Fibroblast of mammary gland (primary cell): ENCODE data around the gene MRFAP1.

Source experiments
- DNase-seq: peaks from one replicate; pipeline ENCODE4 v3.0.0-alpha.2; 2010; ENCODE audit warnings: low read depth
- H3K4me3 ChIP-seq: 2 replicates; pipeline ENCODE4 v1.5.1; 2011; ENCODE audit warnings: low read depth, mild to moderate bottlenecking, low read length, moderate library complexity; ENCODE audit not compliant: control insufficient read depth
- TF ChIP-seq, protein P1 (sequence below): conservative IDR thresholded peaks from 2 replicates; pipeline ENCODE4 v1.5.1; 2011; ENCODE audit warnings: low read depth, low read length, inconsistent platforms; ENCODE audit not compliant: control insufficient read depth, insufficient read depth

MRFAP1 gene

DNA sequence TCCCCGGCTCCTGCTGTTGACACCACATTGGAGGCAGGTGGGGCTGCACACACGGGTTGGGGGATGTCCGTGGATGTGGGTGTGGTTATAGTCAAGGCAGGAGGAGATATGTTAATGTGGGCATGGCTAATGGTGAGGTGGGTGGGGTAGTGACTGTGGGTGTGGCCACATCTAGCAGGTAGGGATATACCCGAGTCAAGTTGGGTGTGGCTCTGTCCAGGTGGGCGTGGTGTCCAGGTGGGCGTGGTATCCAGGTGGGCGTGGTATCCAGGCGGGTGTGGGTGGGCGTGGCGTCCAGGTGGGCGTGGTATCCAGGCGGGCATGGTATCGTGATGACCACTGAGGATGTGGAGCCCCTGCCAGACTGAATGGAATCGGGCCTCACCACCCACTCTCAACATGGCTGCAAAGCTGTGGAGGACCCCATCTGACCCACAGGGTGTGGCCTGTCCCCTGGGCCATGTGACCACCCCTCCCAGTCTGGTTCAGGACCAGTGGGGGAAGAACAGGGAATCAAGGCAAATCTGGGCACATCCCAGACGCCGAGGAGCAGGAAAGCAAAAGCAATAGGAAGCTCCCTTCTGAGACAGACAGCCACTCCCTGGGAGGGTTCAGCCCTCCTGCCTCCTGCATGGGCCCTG, 44.5 kb upstream of the MRFAP1 start:
- TF ChIP-seq, protein P1, sequence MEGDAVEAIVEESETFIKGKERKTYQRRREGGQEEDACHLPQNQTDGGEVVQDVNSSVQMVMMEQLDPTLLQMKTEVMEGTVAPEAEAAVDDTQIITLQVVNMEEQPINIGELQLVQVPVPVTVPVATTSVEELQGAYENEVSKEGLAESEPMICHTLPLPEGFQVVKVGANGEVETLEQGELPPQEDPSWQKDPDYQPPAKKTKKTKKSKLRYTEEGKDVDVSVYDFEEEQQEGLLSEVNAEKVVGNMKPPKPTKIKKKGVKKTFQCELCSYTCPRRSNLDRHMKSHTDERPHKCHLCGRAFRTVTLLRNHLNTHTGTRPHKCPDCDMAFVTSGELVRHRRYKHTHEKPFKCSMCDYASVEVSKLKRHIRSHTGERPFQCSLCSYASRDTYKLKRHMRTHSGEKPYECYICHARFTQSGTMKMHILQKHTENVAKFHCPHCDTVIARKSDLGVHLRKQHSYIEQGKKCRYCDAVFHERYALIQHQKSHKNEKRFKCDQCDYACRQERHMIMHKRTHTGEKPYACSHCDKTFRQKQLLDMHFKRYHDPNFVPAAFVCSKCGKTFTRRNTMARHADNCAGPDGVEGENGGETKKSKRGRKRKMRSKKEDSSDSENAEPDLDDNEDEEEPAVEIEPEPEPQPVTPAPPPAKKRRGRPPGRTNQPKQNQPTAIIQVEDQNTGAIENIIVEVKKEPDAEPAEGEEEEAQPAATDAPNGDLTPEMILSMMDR, result no peak
- H3K4me3 ChIP-seq, result no peak overlapping the region
- peak; percentile 3 for DNase-seq

DNA sequence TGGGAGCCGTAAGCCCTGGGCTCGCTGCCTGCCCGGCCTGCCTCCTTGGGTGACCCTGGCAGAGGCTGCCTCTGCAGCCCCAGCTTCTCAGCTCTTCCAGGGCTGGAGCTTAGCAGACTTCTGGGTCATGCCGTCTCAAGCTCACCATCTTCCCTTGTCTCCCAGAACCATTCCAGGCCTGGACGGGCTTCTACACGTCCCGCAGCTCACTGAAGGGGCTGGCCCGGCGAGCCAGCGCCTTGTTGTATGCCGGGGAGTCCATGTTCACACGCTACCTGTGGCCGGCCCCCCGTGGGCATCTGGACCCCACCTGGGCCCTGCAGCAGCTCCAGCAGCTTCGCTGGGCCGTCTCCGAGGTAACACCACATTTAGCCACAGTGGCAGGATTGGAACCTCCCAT, 43.5 kb upstream of the MRFAP1 start:
- TF ChIP-seq, protein P1, result no peak
- H3K4me3 ChIP-seq, result no peak overlapping the region

DNA sequence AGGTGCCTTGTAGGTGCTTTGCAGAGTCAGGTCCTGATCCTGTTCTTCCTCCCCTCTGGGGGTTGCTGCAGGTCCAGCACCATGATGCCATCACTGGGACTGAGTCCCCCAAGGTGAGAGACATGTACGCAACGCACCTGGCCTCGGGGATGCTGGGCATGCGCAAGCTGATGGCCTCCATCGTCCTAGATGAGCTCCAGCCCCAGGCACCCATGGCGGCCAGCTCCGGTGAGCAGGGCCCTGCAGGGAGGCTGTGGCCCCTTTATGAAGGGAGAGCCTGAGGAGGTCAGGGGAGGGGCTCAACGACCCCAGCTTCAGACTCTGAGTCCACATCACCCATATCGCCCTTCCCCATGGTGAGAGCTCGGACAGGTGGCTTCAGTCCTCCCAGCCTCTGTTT, 42.4 kb upstream of the MRFAP1 start:
- TF ChIP-seq, protein P1, result no peak
- no peak for DNase-seq
- no peak overlapping the region for H3K4me3 ChIP-seq

More for the DNA sequence above, 43.5 kb upstream of the MRFAP1 start:
- no peak for DNase-seq

DNA sequence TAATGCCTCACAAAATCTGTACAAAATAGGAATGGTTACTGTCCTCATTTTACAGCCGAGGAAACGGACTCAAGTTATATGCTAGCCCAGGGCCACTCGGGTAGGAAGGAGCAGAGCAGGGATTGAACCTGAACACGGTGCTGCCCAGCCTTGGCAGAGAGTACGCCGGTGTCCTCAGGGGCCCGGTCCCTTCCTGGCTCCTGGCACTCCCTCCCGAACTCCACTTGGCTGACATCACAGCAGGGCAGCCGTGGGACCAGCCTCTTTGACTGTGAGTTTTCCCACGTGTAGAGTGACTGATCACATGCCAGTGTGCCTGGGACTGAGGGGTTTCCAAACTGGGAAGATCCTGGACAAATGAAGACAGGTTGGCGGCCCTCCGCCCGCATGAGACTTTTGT, 41.8 kb upstream of the MRFAP1 start:
- no peak for DNase-seq
- no peak overlapping the region for H3K4me3 ChIP-seq
- TF ChIP-seq, protein P1, result no peak

DNA sequence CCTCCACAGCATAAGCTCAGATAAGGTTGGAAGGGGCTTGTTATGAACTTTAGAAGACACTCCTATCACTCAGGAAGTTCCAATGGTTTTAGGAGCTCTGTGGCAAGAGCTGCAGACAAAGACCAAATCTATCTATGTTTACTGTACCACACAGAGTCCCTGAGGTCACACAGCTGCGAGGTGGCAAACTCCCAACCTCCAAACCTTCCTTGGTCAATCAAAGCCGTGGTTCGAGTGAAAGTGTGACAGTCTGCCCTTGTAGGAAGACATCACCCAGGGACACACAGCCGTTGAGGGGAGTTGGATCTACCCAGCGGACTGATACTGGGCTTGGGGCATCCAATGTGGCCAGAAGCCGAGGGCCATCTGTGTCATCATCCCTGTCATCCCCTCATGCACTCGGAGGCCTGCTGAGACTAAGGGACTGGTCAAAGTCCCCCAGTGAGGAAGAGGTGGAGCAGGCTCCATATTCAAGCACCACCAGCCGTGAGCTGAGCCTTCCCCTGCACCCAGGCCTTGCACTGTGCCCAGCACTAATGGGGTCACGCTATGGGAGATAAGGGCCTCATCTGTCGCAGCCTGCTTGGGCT, 38.7 kb upstream of the MRFAP1 start:
- no peak overlapping the region for H3K4me3 ChIP-seq
- DNase-seq, result no peak
- TF ChIP-seq, protein P1, result no peak

DNA sequence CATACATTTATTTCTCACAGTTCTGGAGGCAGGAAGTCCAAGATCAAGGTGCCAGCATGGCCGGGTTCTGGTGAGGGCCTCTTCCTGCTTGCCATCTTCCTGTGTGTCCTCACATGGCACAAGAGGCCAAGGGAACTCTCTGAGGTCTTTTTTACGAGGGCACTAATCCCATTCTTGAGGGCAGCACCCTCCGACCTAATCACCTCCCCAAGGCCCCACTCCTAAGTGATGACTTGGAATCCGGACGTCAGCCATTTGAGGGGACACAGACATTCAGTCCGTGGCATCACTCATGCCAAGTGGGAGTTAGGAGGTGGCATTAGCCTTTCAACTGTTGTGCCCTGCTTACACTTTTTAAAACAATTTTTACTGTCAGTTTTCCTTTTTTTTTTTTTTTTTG, 38.2 kb upstream of the MRFAP1 start:
- DNase-seq, result no peak
- TF ChIP-seq, protein P1, result no peak
- H3K4me3 ChIP-seq, result no peak overlapping the region

DNA sequence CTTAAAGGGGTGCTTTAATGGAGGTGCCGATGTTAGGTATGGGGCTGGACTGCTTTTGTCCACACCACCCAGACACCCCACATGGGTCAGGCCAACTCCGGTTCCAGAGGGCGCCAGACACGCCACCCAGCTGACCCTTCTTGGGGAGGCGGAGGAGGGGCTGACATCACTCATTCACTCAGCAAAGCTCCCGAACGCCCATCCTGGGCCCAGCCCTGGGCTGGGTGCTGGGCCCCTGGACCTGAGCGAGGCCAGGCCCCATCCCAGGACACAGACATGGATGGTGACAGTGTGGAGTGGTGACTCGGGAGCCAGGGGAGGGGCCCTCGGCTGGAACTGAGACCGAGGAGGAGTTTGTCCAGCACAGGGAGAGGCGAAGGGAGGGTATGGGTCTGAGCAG, 37.4 kb upstream of the MRFAP1 start:
- TF ChIP-seq, protein P1, result no peak
- DNase-seq, result no peak
- H3K4me3 ChIP-seq, result no peak overlapping the region
